Osteoblast (primary cell): ENCODE results near the gene ZFC3H1. TPM values are rescaled to one million over a fixed set of nuclear protein-coding genes. Genes with fewer than 3 reads are reported as not detected.

ENCODE experiments used
- DNase-seq: peaks from one replicate; pipeline ENCODE4 v3.0.0; 2011; ENCODE audit warnings: low spot score, mixed read lengths; ENCODE audit not compliant: insufficient read length; ENCODE audit errors: missing footprints
- H2AFZ ChIP-seq: 2 replicates; pipeline ENCODE4 v1.6.0; 2011; ENCODE audit warnings: mild to moderate bottlenecking, low read length
- H3K27ac ChIP-seq: 2 replicates; pipeline ENCODE4 v1.5.1; 2011; ENCODE audit warnings: mild to moderate bottlenecking, low read depth, low read length, moderate library complexity
- H3K27me3 ChIP-seq: 2 replicates; pipeline ENCODE4 v1.6.0; 2012; ENCODE audit warnings: mild to moderate bottlenecking, control low read depth, inconsistent platforms, low read length, moderate library complexity; ENCODE audit not compliant: insufficient read depth
- H3K36me3 ChIP-seq: 2 replicates; pipeline ENCODE4 v1.5.1; 2011; ENCODE audit warnings: mild to moderate bottlenecking, low read length, control low read depth, moderate library complexity; ENCODE audit not compliant: insufficient read depth
- H3K4me1 ChIP-seq: 2 replicates; pipeline ENCODE4 v1.5.1; 2011; ENCODE audit warnings: mild to moderate bottlenecking, low read length, control low read depth, moderate library complexity; ENCODE audit not compliant: insufficient read depth
- H3K4me2 ChIP-seq: 2 replicates; pipeline ENCODE4 v1.6.0; 2011; ENCODE audit warnings: mild to moderate bottlenecking, low read length; ENCODE audit not compliant: insufficient read depth
- H3K4me3 ChIP-seq: fragments of 200-600 bp; sonication (generic); 3 replicates; pipeline ENCODE4 v1.5.1; 2012; ENCODE audit warnings: mild to moderate bottlenecking, low read length, inconsistent platforms; ENCODE audit not compliant: insufficient read depth
- H3K79me2 ChIP-seq: 2 replicates; pipeline ENCODE4 v1.6.0; 2012; ENCODE audit warnings: mild to moderate bottlenecking, low read length, control low read depth, inconsistent platforms; ENCODE audit not compliant: insufficient read depth
- H3K9me3 ChIP-seq: 2 replicates; pipeline ENCODE4 v1.5.1; 2011; ENCODE audit warnings: low read depth, low read length, control low read depth
- H4K20me1 ChIP-seq: 2 replicates; pipeline ENCODE4 v1.6.0; 2012; ENCODE audit warnings: mild to moderate bottlenecking, low read length, control low read depth; ENCODE audit not compliant: insufficient read depth
- CTCF ChIP-seq: IDR thresholded peaks from 2 replicates; pipeline ENCODE4 v1.5.1; 2011; ENCODE audit warnings: mild to moderate bottlenecking, low read depth, low read length, moderate library complexity; ENCODE audit errors: extremely low read depth
- total RNA-seq: library from RNA; depleted of rRNA; stranded (reverse); fragments of >200 nt; gene quantifications from 2 replicates; pipeline ENCODE4 v1.2.3, GENCODE V29; 2012

ZFC3H1 gene
- total RNA-seq, 1 donor, result 36.6 TPM

GRCh38 chr12:71640316-71640715 is 23.3 kb downstream of the ZFC3H1 start:
- no peak for DNase-seq
- no peak overlapping the region for H3K4me3 ChIP-seq
- H3K27ac ChIP-seq, result no peak overlapping the region
- H2AFZ ChIP-seq, result no peak overlapping the region
- peaks cover 17% of the 10 kb centered on the region for H4K20me1 ChIP-seq
- no peak for TF ChIP-seq CTCF
- H3K4me2 ChIP-seq, result no peak overlapping the region
- H3K9me3 ChIP-seq, result no peaks in the 10 kb centered on the region
- no peaks in the 10 kb centered on the region for H3K27me3 ChIP-seq
- H3K36me3 ChIP-seq, result peaks cover 90% of the 10 kb centered on the region
- no peaks in the 10 kb centered on the region for H3K4me1 ChIP-seq
- H3K79me2 ChIP-seq, result peaks cover 34% of the 10 kb centered on the region

- TF ChIP-seq CTCF, result peak; percentile 24
- H3K27ac ChIP-seq, result no peak overlapping the region
- H3K4me3 ChIP-seq, result no peak overlapping the region
- H3K9me3 ChIP-seq, result no peaks in the 10 kb centered on the region
- H3K27me3 ChIP-seq, result no peaks in the 10 kb centered on the region
- peaks cover 29% of the 10 kb centered on the region for H3K79me2 ChIP-seq
- no peak for DNase-seq
- H3K4me2 ChIP-seq, result no peak overlapping the region
- H3K4me1 ChIP-seq, result no peaks in the 10 kb centered on the region
- H3K36me3 ChIP-seq, result peaks cover 90% of the 10 kb centered on the region
- peaks cover 17% of the 10 kb centered on the region for H4K20me1 ChIP-seq
- H2AFZ ChIP-seq, result no peak overlapping the region
Observed at GRCh38 chr12:71639341-71639760, 24.3 kb downstream of the ZFC3H1 start.

GRCh38 chr12:71638499-71638898 is 25.1 kb downstream of the ZFC3H1 start:
- H3K4me2 ChIP-seq, result no peak overlapping the region
- H2AFZ ChIP-seq, result no peak overlapping the region
- peaks cover 26% of the 10 kb centered on the region for H3K79me2 ChIP-seq
- DNase-seq, result no peak
- peaks cover 90% of the 10 kb centered on the region for H3K36me3 ChIP-seq
- no peaks in the 10 kb centered on the region for H3K4me1 ChIP-seq
- no peaks in the 10 kb centered on the region for H3K9me3 ChIP-seq
- no peak overlapping the region for H3K4me3 ChIP-seq
- no peaks in the 10 kb centered on the region for H3K27me3 ChIP-seq
- TF ChIP-seq CTCF, result no peak
- peaks cover 17% of the 10 kb centered on the region for H4K20me1 ChIP-seq
- peak overlapping the region; percentile 4 for H3K27ac ChIP-seq

- Histone ChIP-seq H3K4me1 (no peaks in the 10 kb centered on the region), H3K79me2 (peaks cover 22% of the 10 kb centered on the region), H3K27me3 (no peaks in the 10 kb centered on the region), H3K4me3 (no peak overlapping the region), H4K20me1 (peaks cover 11% of the 10 kb centered on the region), H2AFZ (no peak overlapping the region), H3K36me3 (peaks cover 91% of the 10 kb centered on the region), H3K27ac (no peak overlapping the region), H3K9me3 (no peaks in the 10 kb centered on the region), H3K4me2 (no peak overlapping the region)
- DNase-seq, result peak; percentile 56
- TF ChIP-seq CTCF, result peak; percentile 75
Observed at GRCh38 chr12:71636704-71637115, 26.9 kb downstream of the ZFC3H1 start.
